Measurements from ENCODE around the gene TIMM22.
A peak's percentile ranks its signal among the peaks of the same experiment; 100 is the strongest.

TIMM22 gene

GRCh38 chr17:968812-969730 is 27.9 kb upstream of the TIMM22 start (continued):
- TF ChIP-seq ZNF311 (tag by site-specific recombination; IDR thresholded peaks at IDR 0.05; ENCODE audit: borderline replicate concordance) = no peak
- TF ChIP-seq PRDM4 (tag by site-specific recombination; IDR thresholded peaks at IDR 0.05) = peak; percentile 52; the same call in 1 of the 2 replicates
- peak; percentile 34; the same call in 1 of the 2 replicates for TF ChIP-seq ZNF843 (tag by site-specific recombination; IDR thresholded peaks at IDR 0.05)
- no peak for TF ChIP-seq ZNF223 (tag by site-specific recombination; IDR thresholded peaks at IDR 0.05)
- TF ChIP-seq YY2 (tag by site-specific recombination; IDR thresholded peaks at IDR 0.05) = no peak
- 0 out of 2 replicates have a peak, but pooled peaks have one; percentile 17 for TF ChIP-seq WT1 (tag by site-specific recombination; IDR thresholded peaks at IDR 0.05)
- TF ChIP-seq ZNF561 (tag by site-specific recombination; IDR thresholded peaks at IDR 0.05; ENCODE audit: borderline replicate concordance) = no peak
- TF ChIP-seq ZBTB20 (tag by site-specific recombination; IDR thresholded peaks at IDR 0.05) = peak; percentile 98
- no peak for TF ChIP-seq ZFP69B (tag by site-specific recombination; IDR thresholded peaks at IDR 0.05)
- TF ChIP-seq ZNF121 (tag by site-specific recombination; IDR thresholded peaks at IDR 0.05) = no peak
- TF ChIP-seq ZNF558 (tag by site-specific recombination; IDR thresholded peaks at IDR 0.05) = 0 out of 2 replicates have a peak, but pooled peaks have one; percentile 35
- TF ChIP-seq KLF9 (tag by site-specific recombination; IDR thresholded peaks at IDR 0.05; ENCODE audit: low read depth) = peak; percentile 31; the same call in 1 of the 2 replicates
- no peak for TF ChIP-seq ZNF404 (tag by site-specific recombination; IDR thresholded peaks at IDR 0.05)
- no peak for TF ChIP-seq SALL2 (tag by site-specific recombination; IDR thresholded peaks at IDR 0.05; ENCODE audit: borderline replicate concordance)
- peak; percentile 77 for TF ChIP-seq SP7 (tag by site-specific recombination; IDR thresholded peaks at IDR 0.05)
- peak; percentile 43; the same call in 1 of the 2 replicates for TF ChIP-seq ZNF362 (tag by site-specific recombination; IDR thresholded peaks at IDR 0.05)
- TF ChIP-seq ZNF629 (tag by site-specific recombination; IDR thresholded peaks at IDR 0.05) = peak; percentile 36; the same call in 1 of the 2 replicates
- TF ChIP-seq ZNF837 (tag by site-specific recombination; IDR thresholded peaks at IDR 0.05) = no peak
- no peak for TF ChIP-seq SETDB1 (IDR thresholded peaks at IDR 0.05; ENCODE audit: insufficient read length, low read length)
- TF ChIP-seq BCL11A (tag by site-specific recombination; IDR thresholded peaks at IDR 0.05; ENCODE audit: low read depth) = peak; percentile 8; the same call in 1 of the 2 replicates
- TF ChIP-seq YY1 (tag by site-specific recombination; IDR thresholded peaks at IDR 0.05) = no peak
- no peak for TF ChIP-seq PRDM2 (tag by site-specific recombination; IDR thresholded peaks at IDR 0.05; ENCODE audit: borderline replicate concordance)
- TF ChIP-seq FEZF1 (tag by site-specific recombination; IDR thresholded peaks at IDR 0.05) = peak; percentile 61
- no peak for TF ChIP-seq ZNF704 (tag by site-specific recombination; IDR thresholded peaks at IDR 0.05)
- TF ChIP-seq ZNF548 (tag by site-specific recombination; IDR thresholded peaks at IDR 0.05) = no peak
- 0 out of 2 replicates have a peak, but pooled peaks have one; percentile 14 for TF ChIP-seq SP3 (tag by site-specific recombination; IDR thresholded peaks at IDR 0.05)
- TF ChIP-seq ZSCAN16 (tag by site-specific recombination; IDR thresholded peaks at IDR 0.05) = no peak
- peak; percentile 66; the same call in 1 of the 2 replicates for TF ChIP-seq ZNF366 (tag by site-specific recombination; conservative IDR thresholded peaks at IDR 0.05)

All from HEK293 (cell line).